ENCODE results near the gene B4GALNT4. TPM values are rescaled to one million over a fixed set of nuclear protein-coding genes. Genes with fewer than 3 reads are reported as not detected.

The B4GALNT4 gene
- total and polyA plus RNA-seq, 2 of the 4 experiments (the other 2 are of a cell fraction): 5.2 to 38.6 TPM

DNA sequence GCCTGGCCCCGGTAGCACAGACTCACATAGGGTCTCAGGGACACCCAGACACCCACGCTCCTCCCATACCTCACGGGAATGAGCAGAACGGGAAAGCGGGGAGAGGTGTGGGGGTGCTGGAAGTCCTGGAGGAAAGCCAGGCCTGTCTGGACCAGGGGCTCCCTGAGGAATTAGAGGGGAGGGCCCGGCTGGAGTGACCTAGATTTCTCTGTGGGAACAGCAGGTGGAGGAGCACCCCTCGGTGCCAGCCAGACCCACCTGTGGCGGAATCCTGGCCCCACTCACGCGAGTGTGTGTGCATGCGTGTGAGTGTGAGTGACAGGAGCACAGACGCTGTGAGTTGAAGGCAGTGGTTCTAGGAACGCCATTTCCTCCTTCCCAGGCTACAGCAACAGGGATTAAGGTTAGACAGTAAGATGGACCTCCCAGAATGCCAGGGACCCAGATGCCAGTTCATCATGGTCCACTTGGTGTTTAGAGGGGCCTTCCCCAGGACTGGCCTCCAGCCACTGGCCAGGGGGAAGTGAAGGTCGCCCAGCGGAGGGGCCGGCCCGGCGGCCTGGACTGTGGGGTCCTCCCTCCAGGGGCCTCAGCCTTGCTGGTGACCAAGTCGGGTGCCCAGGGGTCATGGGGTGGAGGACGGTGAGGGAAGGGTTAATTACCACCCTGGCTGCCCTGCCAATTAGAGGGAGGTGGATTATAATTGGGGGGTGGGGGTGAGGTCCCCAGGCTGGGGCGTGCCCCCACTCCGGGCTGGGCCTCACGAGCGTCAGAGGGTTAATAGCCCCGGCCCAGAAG lies 25.8 kb downstream of the B4GALNT4 start:
- no peak for TF ChIP-seq SMC3 (IDR thresholded peaks at IDR 0.05; ENCODE audit: low read depth, low read length)
- no peak for TF ChIP-seq POLR2A (IDR thresholded peaks at IDR 0.05; ENCODE audit: low read depth, low read length)
- TF ChIP-seq, protein P1, sequence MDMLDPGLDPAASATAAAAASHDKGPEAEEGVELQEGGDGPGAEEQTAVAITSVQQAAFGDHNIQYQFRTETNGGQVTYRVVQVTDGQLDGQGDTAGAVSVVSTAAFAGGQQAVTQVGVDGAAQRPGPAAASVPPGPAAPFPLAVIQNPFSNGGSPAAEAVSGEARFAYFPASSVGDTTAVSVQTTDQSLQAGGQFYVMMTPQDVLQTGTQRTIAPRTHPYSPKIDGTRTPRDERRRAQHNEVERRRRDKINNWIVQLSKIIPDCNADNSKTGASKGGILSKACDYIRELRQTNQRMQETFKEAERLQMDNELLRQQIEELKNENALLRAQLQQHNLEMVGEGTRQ (IDR thresholded peaks at IDR 0.05; ENCODE audit: low read depth, low read length): no peak
- TF ChIP-seq MAFK (IDR thresholded peaks at IDR 0.05; ENCODE audit: low read depth, low read length): no peak
- TF ChIP-seq RCOR1 (IDR thresholded peaks at IDR 0.05; ENCODE audit: insufficient replicate concordance, low read length): no peak
- no peak for TF ChIP-seq CHD1 (IDR thresholded peaks at IDR 0.05; ENCODE audit: low read depth, low read length)
- no peak for TF ChIP-seq MAZ (IDR thresholded peaks at IDR 0.05; ENCODE audit: borderline replicate concordance, low read depth, low read length)
- TF ChIP-seq NFE2L2 (IDR thresholded peaks at IDR 0.05; ENCODE audit: low read depth, low read length): no peak
- TF ChIP-seq CEBPB (IDR thresholded peaks at IDR 0.05; ENCODE audit: low read depth, low read length): no peak
- TF ChIP-seq RFX5 (IDR thresholded peaks at IDR 0.05; ENCODE audit: low read depth, low read length): no peak
- TF ChIP-seq FOS (IDR thresholded peaks at IDR 0.05; ENCODE audit: low read depth, low read length): no peak
- TF ChIP-seq, protein P2, sequence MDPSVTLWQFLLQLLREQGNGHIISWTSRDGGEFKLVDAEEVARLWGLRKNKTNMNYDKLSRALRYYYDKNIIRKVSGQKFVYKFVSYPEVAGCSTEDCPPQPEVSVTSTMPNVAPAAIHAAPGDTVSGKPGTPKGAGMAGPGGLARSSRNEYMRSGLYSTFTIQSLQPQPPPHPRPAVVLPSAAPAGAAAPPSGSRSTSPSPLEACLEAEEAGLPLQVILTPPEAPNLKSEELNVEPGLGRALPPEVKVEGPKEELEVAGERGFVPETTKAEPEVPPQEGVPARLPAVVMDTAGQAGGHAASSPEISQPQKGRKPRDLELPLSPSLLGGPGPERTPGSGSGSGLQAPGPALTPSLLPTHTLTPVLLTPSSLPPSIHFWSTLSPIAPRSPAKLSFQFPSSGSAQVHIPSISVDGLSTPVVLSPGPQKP (IDR thresholded peaks at IDR 0.05; ENCODE audit: borderline replicate concordance, low read depth, low read length): no peak
- TF ChIP-seq MXI1 (IDR thresholded peaks at IDR 0.05; ENCODE audit: borderline replicate concordance, low read depth, low read length): no peak
- TF ChIP-seq, protein P3, sequence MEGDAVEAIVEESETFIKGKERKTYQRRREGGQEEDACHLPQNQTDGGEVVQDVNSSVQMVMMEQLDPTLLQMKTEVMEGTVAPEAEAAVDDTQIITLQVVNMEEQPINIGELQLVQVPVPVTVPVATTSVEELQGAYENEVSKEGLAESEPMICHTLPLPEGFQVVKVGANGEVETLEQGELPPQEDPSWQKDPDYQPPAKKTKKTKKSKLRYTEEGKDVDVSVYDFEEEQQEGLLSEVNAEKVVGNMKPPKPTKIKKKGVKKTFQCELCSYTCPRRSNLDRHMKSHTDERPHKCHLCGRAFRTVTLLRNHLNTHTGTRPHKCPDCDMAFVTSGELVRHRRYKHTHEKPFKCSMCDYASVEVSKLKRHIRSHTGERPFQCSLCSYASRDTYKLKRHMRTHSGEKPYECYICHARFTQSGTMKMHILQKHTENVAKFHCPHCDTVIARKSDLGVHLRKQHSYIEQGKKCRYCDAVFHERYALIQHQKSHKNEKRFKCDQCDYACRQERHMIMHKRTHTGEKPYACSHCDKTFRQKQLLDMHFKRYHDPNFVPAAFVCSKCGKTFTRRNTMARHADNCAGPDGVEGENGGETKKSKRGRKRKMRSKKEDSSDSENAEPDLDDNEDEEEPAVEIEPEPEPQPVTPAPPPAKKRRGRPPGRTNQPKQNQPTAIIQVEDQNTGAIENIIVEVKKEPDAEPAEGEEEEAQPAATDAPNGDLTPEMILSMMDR (conservative IDR thresholded peaks at IDR 0.05; ENCODE audit: low read depth, low read length): no peak
- WGBS, 2 experiments (ENCODE audit: extremely low coverage in 2 of 2, insufficient read length in 1 of 2): 73% methylated on average over 4 of the region's 25 CpGs; no CpG with 5 or more reads in 1 of the 2 experiments
- H2AK9ac ChIP-seq (replicated peaks; ENCODE audit: low read depth, low read length, poor library complexity): peak overlapping the region; percentile 22
- in situ Hi-C loops (cut with MboI; ENCODE audit: low sequenced_read_pairs) (no loop called here), dilution Hi-C loops (cut with HindIII; ENCODE audit: low sequenced_read_pairs, unreplicated experiment) (no loop called here), intact Hi-C loops (cut with micrococcal nuclease) (no loop called here)
- H3K4me3 ChIP-seq (ENCODE audit: insufficient read depth, low read depth, low read length): no peak overlapping the region
- H3K9me1 ChIP-seq (ENCODE audit: insufficient read depth, low read length): peaks cover 6% of the 10 kb centered on the region
- no peak overlapping the region for H3K14ac ChIP-seq (replicated peaks; ENCODE audit: low read depth, low read length)
- H3K79me1 ChIP-seq (ENCODE audit: low read depth in 1 of 2, low read length in 2 of 2): peaks cover 0 to 4% of the 10 kb centered on the region in 2 experiments; a peak in 1 of 4 replicates
- no peak for ATAC-seq (ENCODE audit: low read depth)
- H3K4me1 ChIP-seq (ENCODE audit: control insufficient read depth, insufficient read depth, low read length): peaks cover 22% of the 10 kb centered on the region
- peak overlapping the region; percentile 85 for H3K4ac ChIP-seq (ENCODE audit: low read depth, low read length)
- peak overlapping the region; percentile 47 for H2BK5ac ChIP-seq (ENCODE audit: low read depth, low read length, poor library complexity, severe bottlenecking)
- H2BK20ac ChIP-seq (ENCODE audit: low read depth, low read length): peak overlapping the region; percentile 67
- H2AK5ac ChIP-seq (ENCODE audit: low read depth, low read length): peak overlapping the region; percentile 98
- DNase-seq: no peak
- no peak overlapping the region for H3K9ac ChIP-seq (ENCODE audit: low read depth, low read length)
- H3K56ac ChIP-seq (ENCODE audit: extremely low read depth, insufficient read depth, low read length): no peak overlapping the region
- H3K18ac ChIP-seq (ENCODE audit: low read depth, low read length): no peak overlapping the region
- H2BK120ac ChIP-seq (ENCODE audit: low read depth, low read length): peak overlapping the region; percentile 90
- BruUV-seq (replicated peaks): no TSS peak
- H2BK15ac ChIP-seq (ENCODE audit: low read depth, low read length): peak overlapping the region; percentile 89; the same call in 2 of the 3 replicates
- H3K27me3 ChIP-seq (ENCODE audit: control insufficient read depth, insufficient read depth, low read length): peaks cover 10% of the 10 kb centered on the region
- peaks cover 5% of the 10 kb centered on the region; the same call in 1 of the 2 replicates for H3K9me3 ChIP-seq (ENCODE audit: control insufficient read depth, insufficient read depth, low read length)
- H4K8ac ChIP-seq (ENCODE audit: low read depth in 2 of 2, low read length in 2 of 2): peak overlapping the region; percentile 11 to 58; a peak in 2 of 4 replicates
- ChIA-PET POLR2A (ENCODE audit: unreplicated experiment) (no interaction called here), CTCF (no interaction called here)
- H2AFZ ChIP-seq (replicated peaks; ENCODE audit: low read length, poor library complexity): peak overlapping the region; percentile 81
- no peak overlapping the region for H3K23ac ChIP-seq (ENCODE audit: low read depth, low read length)
- no peaks in the 10 kb centered on the region for H4K20me1 ChIP-seq (ENCODE audit: insufficient read depth, low read length)
- peak overlapping the region; percentile 83 for H4K91ac ChIP-seq (ENCODE audit: insufficient read depth, low read depth, low read length)
- H3K4me2 ChIP-seq (ENCODE audit: low read depth, low read length): no peak overlapping the region
- no peak overlapping the region; the same call in 1 of the 2 replicates for H3K27ac ChIP-seq (ENCODE audit: insufficient read depth, low read length)
- no peak overlapping the region for H4K5ac ChIP-seq (ENCODE audit: low read depth, low read length)
- no peaks in the 10 kb centered on the region for H3K36me3 ChIP-seq (ENCODE audit: control insufficient read depth, insufficient read depth, low read length)
